ENCODE data around the gene CACHD1. TPM values are rescaled to one million over a fixed set of nuclear protein-coding genes. Genes with fewer than 3 reads are reported as not detected.

The CACHD1 gene
- total RNA-seq, 1 donor from 2014 or later: 1.5 TPM

GRCh38 chr1:64519901-64520300, 50.0 kb downstream of the CACHD1 start:
- DNase-seq (ENCODE audit: low read depth, low spot score): no peak

GRCh38 chr1:64522740-64523139, 52.8 kb downstream of the CACHD1 start:
- DNase-seq (ENCODE audit: low read depth, low spot score): no peak

- no peak for DNase-seq (ENCODE audit: low read depth, low spot score)
Measured at GRCh38 chr1:64523413-64524337, 53.7 kb downstream of the CACHD1 start.

- no peak for DNase-seq (ENCODE audit: low read depth, low spot score)
Measured at GRCh38 chr1:64524614-64525013, 54.7 kb downstream of the CACHD1 start.

GRCh38 chr1:64525116-64525686, 55.3 kb downstream of the CACHD1 start:
- no peak for DNase-seq (ENCODE audit: low read depth, low spot score)

GRCh38 chr1:64526312-64526711, 56.4 kb downstream of the CACHD1 start:
- DNase-seq (ENCODE audit: low read depth, low spot score): no peak

- no peak for DNase-seq (ENCODE audit: low read depth, low spot score)
Measured at GRCh38 chr1:64527165-64527564, 57.2 kb downstream of the CACHD1 start.

- no peak for DNase-seq (ENCODE audit: low read depth, low spot score)
Measured at GRCh38 chr1:64527786-64528185, 57.9 kb downstream of the CACHD1 start.

GRCh38 chr1:64530969-64531692, 61.2 kb downstream of the CACHD1 start:
- DNase-seq (ENCODE audit: low read depth, low spot score): no peak

- no peak for DNase-seq (ENCODE audit: low read depth, low spot score)
Measured at GRCh38 chr1:64532646-64533045, 62.7 kb downstream of the CACHD1 start.

GRCh38 chr1:64535938-64536835, 66.3 kb downstream of the CACHD1 start:
- no peak for DNase-seq (ENCODE audit: low read depth, low spot score)

- DNase-seq (ENCODE audit: low read depth, low spot score): no peak
Measured at GRCh38 chr1:64536836-64537490, 67.0 kb downstream of the CACHD1 start.

GRCh38 chr1:64537942-64538341, 68.0 kb downstream of the CACHD1 start:
- no peak for DNase-seq (ENCODE audit: low read depth, low spot score)

- no peak for DNase-seq (ENCODE audit: low read depth, low spot score)
Measured at GRCh38 chr1:64538389-64538788, 68.5 kb downstream of the CACHD1 start.

- no peak for DNase-seq (ENCODE audit: low read depth, low spot score)
Measured at GRCh38 chr1:64539289-64539688, 69.4 kb downstream of the CACHD1 start.

- DNase-seq (ENCODE audit: low read depth, low spot score): peak; percentile 66
Measured at GRCh38 chr1:64539781-64540218, 69.9 kb downstream of the CACHD1 start.

- peak; percentile 26 for DNase-seq (ENCODE audit: low read depth, low spot score)
Measured at GRCh38 chr1:64540265-64540791, 70.4 kb downstream of the CACHD1 start.

- DNase-seq (ENCODE audit: low read depth, low spot score): no peak
Measured at GRCh38 chr1:64542118-64542517, 72.2 kb downstream of the CACHD1 start.

- no peak for DNase-seq (ENCODE audit: low read depth, low spot score)
Measured at GRCh38 chr1:64543831-64544230, 73.9 kb downstream of the CACHD1 start.

GRCh38 chr1:64545118-64545843, 75.4 kb downstream of the CACHD1 start:
- no peak for DNase-seq (ENCODE audit: low read depth, low spot score)
